SJCRH30 (cell line): ENCODE data around the gene RPAP2. TPM values are rescaled to one million over a fixed set of nuclear protein-coding genes. Genes with fewer than 3 reads are reported as not detected.
A peak's percentile ranks its signal among the peaks of the same experiment; 100 is the strongest.

Source experiments
- DNase-seq, 2 experiments: peaks; one replicate each; pipeline ENCODE4 v3.0.0-alpha.2; 2015 to 2020
- H3K27ac ChIP-seq: fragments of 250-450 bp; sonication (Bioruptor Pico); 2 replicates; pipeline ENCODE4 v1.5.1; 2020; ENCODE audit warnings: mild to moderate bottlenecking, moderate library complexity
- H3K27me3 ChIP-seq: fragments of 250-450 bp; sonication (Bioruptor Pico); 2 replicates; pipeline ENCODE4 v1.5.1; 2020; ENCODE audit warnings: mild to moderate bottlenecking, moderate library complexity
- H3K36me3 ChIP-seq: fragments of 250-450 bp; sonication (Bioruptor Pico); 2 replicates; pipeline ENCODE4 v1.5.1; 2020; ENCODE audit warnings: mild to moderate bottlenecking, moderate library complexity
- H3K4me1 ChIP-seq: fragments of 250-450 bp; sonication (Bioruptor Pico); 2 replicates; pipeline ENCODE4 v1.5.1; 2020; ENCODE audit warnings: mild to moderate bottlenecking, moderate library complexity
- H3K4me3 ChIP-seq: fragments of 250-450 bp; sonication (Bioruptor Pico); 2 replicates; pipeline ENCODE4 v1.5.1; 2020; ENCODE audit warnings: mild to moderate bottlenecking, moderate library complexity
- H3K9me3 ChIP-seq: fragments of 250-450 bp; sonication (Bioruptor Pico); replicated peaks from 2 replicates; pipeline ENCODE4 v1.5.1; 2020; ENCODE audit warnings: mild to moderate bottlenecking, moderate library complexity
- total RNA-seq: library from RNA; depleted of rRNA; stranded (reverse); fragments of >200 nt; shearing (Covaris generic); gene quantifications from 2 replicates; pipeline ENCODE4 v1.2.3, GENCODE V29; 2014; rRNA removed

RPAP2 gene
- total RNA-seq, 1 experiment from 2014 or later, result 26.4 TPM

GRCh38 chr1:92441316-92441696 is 142.4 kb downstream of the RPAP2 start:
- Histone ChIP-seq H3K27ac (peak overlapping the region; percentile 92), H3K27me3 (no peaks in the 10 kb centered on the region), H3K4me1 (peaks cover 17% of the 10 kb centered on the region), H3K36me3 (no peaks in the 10 kb centered on the region), H3K9me3 (no peaks in the 10 kb centered on the region), H3K4me3 (peak overlapping the region; percentile 69)
- no peak for DNase-seq

DNA sequence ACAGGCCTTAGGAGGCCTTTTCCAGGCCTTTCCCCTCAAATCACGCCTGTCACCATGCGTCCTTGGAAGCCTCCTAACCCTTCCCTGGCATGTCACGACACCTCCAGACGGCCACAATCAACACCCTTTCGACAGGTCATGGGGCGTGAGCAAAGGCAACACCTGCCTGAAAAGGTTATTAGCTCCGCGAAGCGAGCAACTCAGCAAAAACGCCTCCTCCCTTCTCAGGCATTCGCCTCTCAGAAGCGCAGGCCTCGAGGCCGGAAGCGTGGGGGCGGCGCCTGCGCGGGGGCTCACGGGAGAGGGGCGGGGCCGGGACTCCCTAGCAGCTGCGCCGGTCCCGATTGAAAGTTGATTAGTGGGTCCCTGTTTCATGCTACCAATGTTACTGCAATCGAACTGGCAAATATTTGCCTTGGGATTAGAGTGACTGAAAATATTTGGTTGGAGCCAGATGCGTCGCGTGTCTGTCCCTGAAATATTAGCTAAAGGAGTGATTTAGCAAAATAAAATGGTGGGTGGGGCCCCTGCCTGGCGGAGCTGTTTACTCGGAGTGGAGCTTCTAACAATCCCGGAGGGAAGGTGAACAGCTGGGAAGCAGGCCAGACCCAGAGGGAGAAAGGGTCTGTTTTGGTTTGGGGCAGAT is 143.0 kb downstream of the RPAP2 start:
- Histone ChIP-seq H3K4me3 (peak overlapping the region; percentile 69), H3K4me1 (peaks cover 17% of the 10 kb centered on the region), H3K9me3 (no peaks in the 10 kb centered on the region), H3K27me3 (no peaks in the 10 kb centered on the region), H3K27ac (peak overlapping the region; percentile 92), H3K36me3 (no peaks in the 10 kb centered on the region)
- peak; percentile 84 to 89 for DNase-seq

- Histone ChIP-seq H3K36me3 (no peaks in the 10 kb centered on the region), H3K4me3 (peak overlapping the region; percentile 69), H3K27ac (peak overlapping the region; percentile 92), H3K4me1 (peaks cover 17% of the 10 kb centered on the region), H3K27me3 (no peaks in the 10 kb centered on the region), H3K9me3 (no peaks in the 10 kb centered on the region)
- DNase-seq, result peak in 1 of 2 experiments; percentile 13
These were observed 143.5 kb downstream of the RPAP2 start for GRCh38 chr1:92442351-92442750.

DNA sequence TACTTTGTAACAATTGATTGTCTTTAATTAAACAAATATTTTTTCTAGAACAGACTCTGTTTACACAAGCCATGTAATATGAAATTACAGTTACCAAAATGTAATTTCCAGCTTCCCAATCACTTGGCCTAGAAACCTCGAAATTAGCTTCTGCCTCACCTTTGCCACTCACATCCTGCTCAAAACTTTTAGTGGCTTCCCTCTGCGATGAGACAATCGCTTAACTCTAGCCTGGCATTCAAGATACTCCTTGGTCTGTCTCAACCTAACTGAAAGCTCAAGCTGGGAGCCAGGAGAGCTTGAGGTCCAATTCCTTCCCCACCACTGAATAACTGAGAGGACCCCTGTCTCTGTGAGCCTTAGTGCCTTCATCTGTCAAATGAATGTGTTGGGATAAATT is 145.0 kb downstream of the RPAP2 start:
- no peak overlapping the region for H3K4me3 ChIP-seq
- no peak for DNase-seq
- no peaks in the 10 kb centered on the region for H3K36me3 ChIP-seq
- no peaks in the 10 kb centered on the region for H3K9me3 ChIP-seq
- no peak overlapping the region for H3K27ac ChIP-seq
- H3K27me3 ChIP-seq, result no peaks in the 10 kb centered on the region
- H3K4me1 ChIP-seq, result peaks cover 17% of the 10 kb centered on the region

DNA sequence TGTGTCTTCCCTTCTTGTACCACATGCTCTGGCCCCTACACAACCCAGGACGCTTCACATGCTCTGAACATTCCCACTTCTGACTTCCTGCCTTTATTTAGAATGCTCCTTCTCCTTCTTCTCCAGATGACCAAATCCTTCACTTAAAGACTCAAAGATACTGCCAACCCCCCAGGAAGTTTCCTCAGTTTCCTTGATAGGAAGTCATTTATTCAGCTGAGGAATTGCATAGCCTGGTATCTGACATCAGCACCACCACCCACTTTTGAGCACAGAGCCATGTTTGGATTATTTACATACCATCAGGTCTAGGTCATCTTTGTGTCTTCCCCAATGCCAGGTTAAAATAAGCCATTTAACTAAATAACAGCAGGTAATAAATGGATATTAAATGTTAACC is 145.5 kb downstream of the RPAP2 start:
- H3K36me3 ChIP-seq, result no peaks in the 10 kb centered on the region
- no peak overlapping the region for H3K4me3 ChIP-seq
- H3K4me1 ChIP-seq, result peaks cover 17% of the 10 kb centered on the region
- no peaks in the 10 kb centered on the region for H3K27me3 ChIP-seq
- H3K9me3 ChIP-seq, result no peaks in the 10 kb centered on the region
- no peak overlapping the region for H3K27ac ChIP-seq
- DNase-seq, result no peak

DNA sequence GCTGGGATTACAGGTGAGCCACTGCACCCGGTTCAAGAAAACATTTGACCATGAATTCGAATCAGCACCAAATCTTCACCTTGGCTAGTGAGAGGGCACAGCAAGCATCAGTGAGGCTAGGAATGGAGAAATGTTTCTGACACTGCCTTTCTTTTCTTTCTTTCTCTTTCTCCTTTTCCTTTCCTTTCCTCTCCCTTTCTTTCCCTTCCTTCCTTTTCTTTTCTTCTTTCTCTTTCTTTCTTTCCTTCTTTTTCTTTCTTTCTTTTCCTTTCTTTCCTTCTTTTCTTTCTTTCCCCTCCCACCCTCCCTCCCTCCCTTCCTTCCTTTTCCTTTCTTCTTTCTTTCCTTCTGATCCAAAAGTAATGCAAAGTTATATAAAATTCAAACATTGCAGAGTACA is 147.0 kb downstream of the RPAP2 start:
- no peak for DNase-seq
- Histone ChIP-seq H3K27ac (no peak overlapping the region), H3K4me1 (peaks cover 17% of the 10 kb centered on the region)

DNA sequence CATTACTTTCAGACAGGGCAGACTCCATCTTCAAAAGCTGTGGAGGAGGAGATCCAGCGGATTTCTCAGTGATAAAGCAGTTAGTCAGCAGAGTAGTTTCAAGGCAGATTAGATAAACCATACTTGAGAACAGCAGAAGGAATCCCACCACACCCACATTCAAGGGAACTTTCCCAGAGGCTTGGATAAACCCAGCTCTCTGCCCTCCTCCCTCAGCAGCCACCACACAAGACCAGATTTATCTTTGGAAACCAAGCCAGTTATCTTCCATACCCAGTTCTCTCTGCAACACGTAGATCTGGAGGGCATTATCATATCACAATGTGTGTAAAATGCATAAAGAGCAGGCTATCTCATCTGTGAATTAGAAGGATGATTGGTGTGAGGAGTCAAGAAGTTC is 147.7 kb downstream of the RPAP2 start:
- Histone ChIP-seq H3K27me3 (no peaks in the 10 kb centered on the region), H3K4me3 (no peak overlapping the region), H3K4me1 (peaks cover 13% of the 10 kb centered on the region; the same call in 1 of the 2 replicates), H3K27ac (no peak overlapping the region), H3K36me3 (no peaks in the 10 kb centered on the region), H3K9me3 (no peaks in the 10 kb centered on the region)
- DNase-seq, result no peak

More for the DNA sequence above, 147.0 kb downstream of the RPAP2 start:
- H3K36me3 ChIP-seq, result no peaks in the 10 kb centered on the region
- no peak overlapping the region for H3K4me3 ChIP-seq
- no peaks in the 10 kb centered on the region for H3K27me3 ChIP-seq
- H3K9me3 ChIP-seq, result no peaks in the 10 kb centered on the region

DNA sequence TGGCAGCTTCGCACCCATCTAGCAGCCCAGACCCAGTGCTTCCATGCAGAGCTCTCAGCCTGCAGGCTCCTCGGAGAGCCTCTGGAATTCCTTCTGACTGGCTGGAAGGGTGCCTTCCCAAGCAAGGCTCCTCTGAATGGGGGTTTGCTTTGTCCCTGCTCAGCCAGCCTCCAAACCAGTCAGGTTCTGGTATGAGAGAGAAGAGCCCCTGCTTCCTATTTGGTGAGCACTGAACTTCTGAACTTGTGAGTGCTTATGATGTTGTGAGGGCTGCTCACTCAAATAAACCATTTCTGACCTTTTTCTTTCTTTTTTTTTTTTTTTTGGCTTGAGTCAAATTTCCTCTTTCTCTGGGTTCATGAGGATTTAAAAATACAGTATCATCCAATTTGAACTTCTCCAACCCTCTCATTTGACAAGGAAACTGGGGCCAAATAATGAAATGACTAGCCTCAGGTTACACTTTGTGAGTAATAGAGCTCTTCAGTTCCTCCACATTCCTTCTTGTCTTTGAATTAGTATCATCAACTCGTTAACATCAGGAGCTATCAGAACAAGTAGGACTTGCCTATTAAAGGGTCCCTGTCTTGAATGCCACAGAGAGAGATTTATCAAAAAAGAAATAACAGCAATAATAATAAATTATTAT is 148.3 kb downstream of the RPAP2 start:
- Histone ChIP-seq H3K4me3 (no peak overlapping the region), H3K9me3 (no peaks in the 10 kb centered on the region), H3K27ac (no peak overlapping the region), H3K36me3 (no peaks in the 10 kb centered on the region), H3K4me1 (peaks cover 13% of the 10 kb centered on the region; the same call in 1 of the 2 replicates), H3K27me3 (no peaks in the 10 kb centered on the region)
- no peak for DNase-seq

DNA sequence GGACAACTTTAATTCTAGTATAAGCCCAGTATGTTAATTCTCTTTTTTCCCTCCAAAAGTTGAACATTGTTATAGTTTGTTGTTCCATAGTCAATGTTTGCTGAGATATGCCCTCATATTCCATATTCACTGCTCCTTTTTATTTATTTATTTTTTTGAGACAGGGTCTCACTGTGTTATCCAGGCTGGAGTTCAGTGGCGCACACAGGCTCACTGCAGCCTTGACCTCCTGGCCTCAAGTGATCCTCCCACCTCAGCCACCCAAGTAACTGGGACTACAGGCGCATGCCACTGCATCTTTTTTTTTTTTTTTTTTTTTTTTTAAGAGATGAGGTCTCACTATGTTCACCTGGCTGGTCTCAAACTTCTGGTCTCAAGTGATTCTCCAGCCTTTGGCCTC is 149.1 kb downstream of the RPAP2 start:
- Histone ChIP-seq H3K4me1 (peaks cover 9% of the 10 kb centered on the region; the same call in 1 of the 2 replicates), H3K4me3 (no peak overlapping the region), H3K9me3 (no peaks in the 10 kb centered on the region), H3K27me3 (no peaks in the 10 kb centered on the region), H3K36me3 (no peaks in the 10 kb centered on the region), H3K27ac (no peak overlapping the region)
- no peak for DNase-seq

Other genes starting within 250 kb of the RPAP2 start
- 0.12 and 0.30 TPM in 2 replicates for gene SETSIP, start 223.6 kb upstream of the RPAP2 start, total RNA-seq
- 0.46 and 0.73 TPM in 2 replicates for gene BTBD8, start 218.7 kb upstream of the RPAP2 start, total RNA-seq
- not detected in 2 replicates for gene C1orf146, start 81.1 kb upstream of the RPAP2 start, total RNA-seq
- gene GLMN, start 72 bp upstream of the RPAP2 start, total RNA-seq, result 27.0 and 28.4 TPM in 2 replicates
- gene GFI1, start 187.9 kb downstream of the RPAP2 start, total RNA-seq, result 3.2 TPM in 2 replicates